WTC11 (cell line): ENCODE measurements around the gene ACP4. TPM values are rescaled to one million over a fixed set of nuclear protein-coding genes. Genes with fewer than 3 reads are reported as not detected.

Experiments used
- ATAC-seq: fragments of 200-7000 bp; cut with Tn5 transposase; 2 replicates; pipeline ENCODE4 v1.10.0; 2021; ENCODE audit warnings: mild to moderate bottlenecking, moderate library complexity
- CTCF ChIA-PET: fragments of 300-600 bp; sonication (Branson Sonifier 250); formaldehyde crosslinking; loops from one replicate; lab custom pipeline; 2021; ENCODE audit warnings: antibody characterized with exemption; lab: Charles Lee
- POLR2A ChIA-PET: fragments of 350-600 bp; sonication (Branson Sonifier 250); formaldehyde crosslinking; loops from one replicate; lab custom pipeline; 2021; ENCODE audit warnings: antibody characterized with exemption; lab: Charles Lee
- DNase-seq: peaks from one replicate; pipeline ENCODE4 v3.0.0; 2021; ENCODE audit warnings: low spot score
- H3K27ac Mint-ChIP-seq: 2 replicates; pipeline ENCODE4 v1.8.0; 2021; ENCODE audit warnings: mixed read lengths
- H3K27me3 Mint-ChIP-seq: 2 replicates; pipeline ENCODE4 v1.8.0; 2021; ENCODE audit warnings: low read depth, mild to moderate bottlenecking, moderate library complexity, mixed read lengths
- H3K36me3 Mint-ChIP-seq: 2 replicates; pipeline ENCODE4 v1.8.0; 2021; ENCODE audit warnings: mixed read lengths
- H3K4me1 Mint-ChIP-seq: 2 replicates; pipeline ENCODE4 v1.8.0; 2022; ENCODE audit warnings: mixed read lengths
- H3K4me3 Mint-ChIP-seq: 2 replicates; pipeline ENCODE4 v1.8.0; 2021; ENCODE audit warnings: mild to moderate bottlenecking, moderate library complexity, mixed read lengths
- H3K9me3 Mint-ChIP-seq: 2 replicates; pipeline ENCODE4 v1.8.0; 2021; ENCODE audit warnings: mixed read lengths
- E2F1 ChIP-seq: sonication (generic); formaldehyde crosslinking; IDR thresholded peaks from 2 replicates; pipeline ENCODE4 v1.8.0; 2022; ENCODE audit warnings: mild to moderate bottlenecking, missing genetic modification reagents
- ELF4 ChIP-seq: sonication (generic); formaldehyde crosslinking; IDR thresholded peaks from 2 replicates; pipeline ENCODE4 v1.8.1; 2022; ENCODE audit warnings: low read depth, mild to moderate bottlenecking, moderate library complexity, missing genetic modification reagents
- ERG ChIP-seq: fragments of 250-450 bp; sonication (Bioruptor Pico); IDR thresholded peaks from 2 replicates; pipeline ENCODE4 v1.8.0; 2021; ENCODE audit warnings: mild to moderate bottlenecking
- ETV6 ChIP-seq: sonication (generic); formaldehyde crosslinking; IDR thresholded peaks from 2 replicates; pipeline ENCODE4 v1.8.1; 2022; ENCODE audit warnings: mild to moderate bottlenecking, missing genetic modification reagents
- FOXP1 ChIP-seq: sonication (generic); formaldehyde crosslinking; IDR thresholded peaks from 2 replicates; pipeline ENCODE4 v1.8.0; 2022; ENCODE audit warnings: missing genetic modification reagents, mild to moderate bottlenecking, moderate library complexity, borderline replicate concordance
- GABPB1 ChIP-seq: sonication (generic); formaldehyde crosslinking; IDR thresholded peaks from 2 replicates; pipeline ENCODE4 v1.8.1; 2023; ENCODE audit warnings: mild to moderate bottlenecking, missing genetic modification reagents
- GRHL2 ChIP-seq: fragments of 250-450 bp; sonication (Bioruptor Pico); IDR thresholded peaks from 2 replicates; pipeline ENCODE4 v1.8.0; 2022; ENCODE audit warnings: mild to moderate bottlenecking, moderate library complexity; ENCODE audit not compliant: insufficient replicate concordance, severe bottlenecking
- IRF1 ChIP-seq: sonication (generic); formaldehyde crosslinking; IDR thresholded peaks from 2 replicates; pipeline ENCODE4 v1.8.0; 2023; ENCODE audit warnings: missing genetic modification reagents
- KAT7 ChIP-seq: sonication (generic); formaldehyde crosslinking; IDR thresholded peaks from 2 replicates; pipeline ENCODE4 v1.8.1; 2023; ENCODE audit warnings: missing genetic modification reagents, mild to moderate bottlenecking, borderline replicate concordance
- MAX ChIP-seq: sonication (generic); formaldehyde crosslinking; IDR thresholded peaks from 2 replicates; pipeline ENCODE4 v1.8.0; 2022; ENCODE audit warnings: mild to moderate bottlenecking, missing genetic modification reagents
- PRRX2 ChIP-seq: fragments of 250-450 bp; sonication (Bioruptor Pico); IDR thresholded peaks from 2 replicates; pipeline ENCODE4 v1.8.0; 2021; ENCODE audit warnings: mild to moderate bottlenecking
- RELA ChIP-seq: sonication (generic); formaldehyde crosslinking; IDR thresholded peaks from 2 replicates; pipeline ENCODE4 v1.8.1; 2022; ENCODE audit warnings: missing genetic modification reagents, mild to moderate bottlenecking, borderline replicate concordance
- RORB ChIP-seq: fragments of 250-450 bp; sonication (Bioruptor Pico); IDR thresholded peaks from 2 replicates; pipeline ENCODE4 v1.9.0; 2021; ENCODE audit warnings: mild to moderate bottlenecking
- SMAD4 ChIP-seq: sonication (generic); formaldehyde crosslinking; IDR thresholded peaks from 2 replicates; pipeline ENCODE4 v1.8.0; 2022; ENCODE audit warnings: mild to moderate bottlenecking, missing genetic modification reagents
- SP1 ChIP-seq: sonication (generic); formaldehyde crosslinking; conservative IDR thresholded peaks from 2 replicates; pipeline ENCODE4 v1.8.1; 2022; ENCODE audit warnings: missing genetic modification reagents
- TP53 ChIP-seq: sonication (generic); formaldehyde crosslinking; IDR thresholded peaks from 2 replicates; pipeline ENCODE4 v1.8.1; 2023; ENCODE audit warnings: mild to moderate bottlenecking, missing genetic modification reagents
- USF1 ChIP-seq: sonication (generic); formaldehyde crosslinking; IDR thresholded peaks from 2 replicates; pipeline ENCODE4 v1.8.0; 2022; ENCODE audit warnings: mild to moderate bottlenecking, missing genetic modification reagents
- USF2 ChIP-seq: sonication (generic); formaldehyde crosslinking; IDR thresholded peaks from 2 replicates; pipeline ENCODE4 v1.8.1; 2023; ENCODE audit warnings: mild to moderate bottlenecking, missing genetic modification reagents, moderate library complexity
- ZBTB21 ChIP-seq: sonication (generic); formaldehyde crosslinking; IDR thresholded peaks from 2 replicates; pipeline ENCODE4 v1.8.1; 2023; ENCODE audit warnings: mild to moderate bottlenecking, missing genetic modification reagents, borderline replicate concordance
- ZNF138 ChIP-seq: sonication (generic); formaldehyde crosslinking; conservative IDR thresholded peaks from 2 replicates; pipeline ENCODE4 v1.8.1; 2022; ENCODE audit warnings: mild to moderate bottlenecking, moderate library complexity, missing genetic modification reagents
- ZNF219 ChIP-seq: sonication (generic); formaldehyde crosslinking; IDR thresholded peaks from 2 replicates; pipeline ENCODE4 v1.8.0; 2023; ENCODE audit warnings: missing genetic modification reagents, mild to moderate bottlenecking, borderline replicate concordance
- ZNF317 ChIP-seq: sonication (generic); formaldehyde crosslinking; IDR thresholded peaks from 2 replicates; pipeline ENCODE4 v1.8.1; 2023; ENCODE audit warnings: low read depth, mild to moderate bottlenecking, moderate library complexity, missing genetic modification reagents, borderline replicate concordance
- ZNF416 ChIP-seq: fragments of 250-450 bp; sonication (Bioruptor Pico); IDR thresholded peaks from 2 replicates; pipeline ENCODE4 v1.9.0; 2021; ENCODE audit warnings: mild to moderate bottlenecking, inconsistent platforms
- ZNF423 ChIP-seq: fragments of 250-450 bp; sonication (Bioruptor Pico); IDR thresholded peaks from 2 replicates; pipeline ENCODE4 v2.1.2; 2022; ENCODE audit warnings: mild to moderate bottlenecking, moderate library complexity
- ZNF512 ChIP-seq: sonication (generic); formaldehyde crosslinking; IDR thresholded peaks from 2 replicates; pipeline ENCODE4 v1.8.1; 2022; ENCODE audit warnings: missing genetic modification reagents, borderline replicate concordance
- total RNA-seq: library from RNA; stranded (reverse); gene quantifications from 3 replicates; pipeline ENCODE4 v1.2.3, GENCODE V29; 2021

ACP4 gene
- total RNA-seq, 1 experiment from 2014 or later = not detected

GRCh38 chr19:50794876-50795663 is 4.9 kb downstream of the ACP4 start:
- Mint-ChIP-seq H3K27ac (peak overlapping the region; percentile 57; the same call in 1 of the 2 replicates), H3K4me1 (peaks cover 12% of the 10 kb centered on the region), H3K9me3 (no peaks in the 10 kb centered on the region), H3K4me3 (no peak overlapping the region), H3K36me3 (peaks cover 22% of the 10 kb centered on the region), H3K27me3 (peaks cover 16% of the 10 kb centered on the region)
- ChIA-PET POLR2A (interaction anchor here (0.8 to 1.5 kb wide), 5 partner anchors 10 to 127 kb away, joined by 3 to 6 read pairs (median 5); no protein-coding TSS in a partner anchor), CTCF (interaction anchor here (0.6 to 5.1 kb wide), 8 partner anchors 12 to 481 kb away, joined by 3 to 38 read pairs (median 4); no protein-coding TSS in a partner anchor)
- DNase-seq (peak; percentile 36), ATAC-seq (peak; percentile 28)
- no peak for TF ChIP-seq GRHL2 (CRISPR knock-in tag)
- TF ChIP-seq ERG (CRISPR knock-in tag) = peak; percentile 79; the same call in 1 of the 2 replicates
- peak; percentile 75 for TF ChIP-seq PRRX2
- TF ChIP-seq FOXP1 (CRISPR knock-in tag) = peak; percentile 84
- 0 out of 2 replicates have a peak, but pooled peaks have one; percentile 82 for TF ChIP-seq ZNF512 (CRISPR knock-in tag)
- 0 out of 2 replicates have a peak, but pooled peaks have one; percentile 86 for TF ChIP-seq KAT7 (CRISPR knock-in tag)
- TF ChIP-seq SP1 = peak; percentile 78
- 0 out of 2 replicates have a peak, but pooled peaks have one; percentile 63 for TF ChIP-seq ZNF317
- TF ChIP-seq MAX (CRISPR knock-in tag) = no peak
- TF ChIP-seq USF1 (CRISPR knock-in tag) = peak; percentile 49; the same call in 1 of the 2 replicates
- 0 out of 2 replicates have a peak, but pooled peaks have one; percentile 69 for TF ChIP-seq RELA
- peak; percentile 79 for TF ChIP-seq ZNF138 (CRISPR knock-in tag)
- peak; percentile 64; the same call in 1 of the 2 replicates for TF ChIP-seq ZBTB21 (CRISPR knock-in tag)
- no peak for TF ChIP-seq SMAD4 (CRISPR knock-in tag)
- TF ChIP-seq ZNF416 = 0 out of 2 replicates have a peak, but pooled peaks have one; percentile 3
- no peak for TF ChIP-seq GABPB1 (CRISPR knock-in tag)
- peak; percentile 31; the same call in 1 of the 2 replicates for TF ChIP-seq ZNF423 (CRISPR knock-in tag)
- peak; percentile 93 for TF ChIP-seq E2F1 (CRISPR knock-in tag)
- peak; percentile 59; the same call in 1 of the 2 replicates for TF ChIP-seq TP53
- no peak for TF ChIP-seq RORB (CRISPR knock-in tag)
- TF ChIP-seq IRF1 (CRISPR knock-in tag) = 0 out of 2 replicates have a peak, but pooled peaks have one; percentile 26
- TF ChIP-seq ZNF219 (CRISPR knock-in tag) = no peak
- TF ChIP-seq ELF4 = no peak
- no peak for TF ChIP-seq USF2 (CRISPR knock-in tag)
- TF ChIP-seq ETV6 (CRISPR knock-in tag) = no peak; the same call in none of the 2 replicates
